Lower leg skin (tissue), 4 donors: Measurements from ENCODE around the gene HYAL1. TPM values are rescaled to one million over a fixed set of nuclear protein-coding genes. Genes with fewer than 3 reads are reported as not detected.
A peak's percentile ranks its signal among the peaks of the same experiment; 100 is the strongest.
"Not testable (repeated sequence)": the region's sequence is repeated elsewhere in the genome, so short reads cannot be mapped to it uniquely, and the experiment has no call there.

Experiments used
- DNase-seq, 2 donors: peaks; one replicate each; pipeline ENCODE4 v3.0.0-alpha.2; 2019; ENCODE audit warnings: low spot score in 2 of 2
- H3K4me3 ChIP-seq: fragments of 200-600 bp; sonication (generic); 2 replicates; pipeline ENCODE4 v1.5.1; 2017; ENCODE audit warnings: mild to moderate bottlenecking, low read depth; ENCODE audit not compliant: poor library complexity, severe bottlenecking
- POLR2A ChIP-seq, 2 donors: fragments of 450-650 bp; IDR thresholded peaks; one replicate each; pipeline ENCODE4 v1.6.1; 2016 to 2017; ENCODE audit warnings: antibody characterized with exemption in 2 of 2, mild to moderate bottlenecking in 1 of 2, moderate library complexity in 1 of 2
- WGBS, 2 donors: methylation state at CpG; one replicate each; pipeline ENCODE4 v1.1.5; 2018; 5-methylcytosine and 5-hydroxymethylcytosine counted together
- intact Hi-C: fragments of 100-400 bp; cut with DNase I; formaldehyde crosslinking; loops from one replicate; pipeline ENCODE4 v1.15.0; 2023; ENCODE audit warnings: low total_unique reads
- total RNA-seq, 4 donors: library from RNA; depleted of rRNA; stranded (reverse); fragments of >200 nt; gene quantifications; one replicate each; pipeline ENCODE4 v1.1.0, GENCODE V29; 2016
- TF ChIP-seq, protein P1 (sequence below), 3 donors: fragments of 450-650 bp; IDR thresholded peaks; one replicate each; pipeline ENCODE4 v1.5.1; 2016; ENCODE audit warnings: antibody characterized with exemption in 3 of 3, mild to moderate bottlenecking in 3 of 3, moderate library complexity in 2 of 3

Gene HYAL1
- total RNA-seq, 4 donors from 2014 or later, result 16.7 to 35.5 (median 20.6) TPM

DNA sequence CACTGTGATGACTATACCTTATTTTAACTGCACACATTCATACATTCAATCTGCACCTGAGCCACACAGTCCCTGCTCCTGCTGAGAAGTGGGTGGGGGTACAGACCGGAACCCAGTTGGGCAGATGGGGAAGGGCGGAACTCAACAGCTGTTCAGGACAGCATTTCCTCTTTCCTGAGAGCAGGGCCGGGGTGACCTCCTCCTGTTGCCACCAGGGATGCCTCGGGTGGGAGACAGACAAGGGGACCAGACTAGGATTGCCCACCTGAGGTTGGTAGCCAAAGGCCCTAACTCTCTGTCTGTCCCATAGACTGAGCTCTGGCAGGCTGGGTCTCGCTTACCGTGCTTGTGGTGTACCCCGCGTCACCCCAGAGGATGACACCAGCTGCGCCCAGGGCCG, 15.2 kb upstream of the HYAL1 start:
- no peak overlapping the region for H3K4me3 ChIP-seq
- 71 to 75% methylated on average over 10 of the region's 10 CpGs for whole genome bisulfite sequencing, 2 donors
- no peak for TF ChIP-seq POLR2A (IDR thresholded peaks at IDR 0.05)
- TF ChIP-seq, protein P1, sequence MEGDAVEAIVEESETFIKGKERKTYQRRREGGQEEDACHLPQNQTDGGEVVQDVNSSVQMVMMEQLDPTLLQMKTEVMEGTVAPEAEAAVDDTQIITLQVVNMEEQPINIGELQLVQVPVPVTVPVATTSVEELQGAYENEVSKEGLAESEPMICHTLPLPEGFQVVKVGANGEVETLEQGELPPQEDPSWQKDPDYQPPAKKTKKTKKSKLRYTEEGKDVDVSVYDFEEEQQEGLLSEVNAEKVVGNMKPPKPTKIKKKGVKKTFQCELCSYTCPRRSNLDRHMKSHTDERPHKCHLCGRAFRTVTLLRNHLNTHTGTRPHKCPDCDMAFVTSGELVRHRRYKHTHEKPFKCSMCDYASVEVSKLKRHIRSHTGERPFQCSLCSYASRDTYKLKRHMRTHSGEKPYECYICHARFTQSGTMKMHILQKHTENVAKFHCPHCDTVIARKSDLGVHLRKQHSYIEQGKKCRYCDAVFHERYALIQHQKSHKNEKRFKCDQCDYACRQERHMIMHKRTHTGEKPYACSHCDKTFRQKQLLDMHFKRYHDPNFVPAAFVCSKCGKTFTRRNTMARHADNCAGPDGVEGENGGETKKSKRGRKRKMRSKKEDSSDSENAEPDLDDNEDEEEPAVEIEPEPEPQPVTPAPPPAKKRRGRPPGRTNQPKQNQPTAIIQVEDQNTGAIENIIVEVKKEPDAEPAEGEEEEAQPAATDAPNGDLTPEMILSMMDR (IDR thresholded peaks at IDR 0.05), result no peak
- intact Hi-C loops, result no loop called here
- DNase-seq, result no peak

DNA sequence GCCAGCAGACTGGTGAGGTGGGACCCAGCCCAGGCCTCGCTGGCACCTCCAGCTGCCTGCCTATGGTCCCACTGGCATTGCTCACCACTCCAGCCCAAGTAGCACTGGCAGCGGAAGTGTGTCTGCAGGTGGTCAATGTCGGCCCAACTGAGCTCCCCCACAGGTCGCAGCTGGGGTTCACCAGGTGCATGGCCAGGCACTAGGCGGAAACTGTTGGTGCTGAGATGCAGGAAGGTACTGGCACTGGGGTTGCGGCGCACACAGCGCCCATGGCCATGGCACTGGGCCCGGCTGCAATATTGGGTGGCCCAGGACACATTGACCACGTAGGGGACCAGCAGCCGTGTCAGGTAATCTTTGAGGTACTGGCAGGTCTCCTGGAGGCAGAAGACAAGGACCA, 14.8 kb upstream of the HYAL1 start:
- no peak for DNase-seq
- 76 to 82% methylated on average over 7 to 9 of the region's 11 CpGs for WGBS, 2 donors
- intact Hi-C loops, result no loop called here
- TF ChIP-seq, protein P1 (IDR thresholded peaks at IDR 0.05), result no peak
- no peak for TF ChIP-seq POLR2A (IDR thresholded peaks at IDR 0.05)
- H3K4me3 ChIP-seq, result no peak overlapping the region

DNA sequence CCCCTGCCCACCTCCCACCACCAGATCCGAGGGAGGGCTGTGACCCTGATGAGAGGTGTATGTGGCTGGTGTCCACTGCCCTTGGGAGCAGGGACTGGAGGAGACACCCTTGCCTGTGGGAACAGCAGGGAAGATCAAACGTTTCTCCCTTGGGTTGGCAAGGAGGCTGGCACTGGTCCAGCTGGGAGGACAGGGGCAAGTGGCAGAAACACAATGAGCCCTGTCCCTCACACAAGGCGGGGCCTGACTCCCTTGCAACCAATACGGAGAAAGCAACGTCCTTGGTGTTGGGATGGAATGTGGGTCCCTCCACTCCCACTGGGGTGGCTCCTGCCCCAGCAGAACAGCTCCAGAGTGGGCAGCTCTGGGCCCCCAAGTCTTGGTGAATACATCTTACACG, 13.9 kb upstream of the HYAL1 start:
- intact Hi-C loops, result no loop called here
- no peak overlapping the region for H3K4me3 ChIP-seq
- no peak for DNase-seq
- 39% methylated on average over 6 of the region's 6 CpGs for WGBS, 2 donors
- TF ChIP-seq, protein P1 (IDR thresholded peaks at IDR 0.05), result no peak
- TF ChIP-seq POLR2A (IDR thresholded peaks at IDR 0.05), result no peak

DNA sequence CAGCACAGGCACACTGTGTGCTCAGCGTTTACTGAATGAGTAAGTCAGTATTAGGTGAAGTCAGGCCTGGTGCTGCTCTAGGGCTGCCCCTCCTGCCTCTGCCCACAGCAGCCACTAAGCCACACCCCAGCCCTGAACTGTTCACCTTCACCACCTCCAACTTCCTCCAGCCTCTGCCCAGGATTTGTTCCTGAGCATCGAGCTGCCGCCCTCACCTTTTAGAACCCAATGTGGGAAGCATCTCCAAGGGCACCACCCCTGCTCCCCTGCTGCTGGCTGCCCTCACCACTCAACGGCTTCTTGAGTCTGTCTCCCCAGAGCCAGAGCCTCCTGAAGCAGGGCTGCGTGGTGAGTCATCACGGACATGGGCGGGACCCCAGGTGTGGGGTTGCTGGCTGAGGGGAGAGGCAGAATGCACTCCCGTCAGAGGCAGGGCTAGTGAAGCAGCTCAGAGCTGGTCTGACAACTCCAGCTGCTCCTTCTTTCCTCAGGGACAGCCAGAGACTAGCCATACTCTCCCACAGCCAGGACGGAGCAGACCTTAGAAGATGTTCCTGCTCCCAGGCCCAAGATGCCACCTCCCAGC, 13.4 kb upstream of the HYAL1 start:
- DNase-seq, result peak; percentile 84 to 93
- no peak for TF ChIP-seq POLR2A (IDR thresholded peaks at IDR 0.05)
- TF ChIP-seq, protein P1 (IDR thresholded peaks at IDR 0.05), result no peak
- intact Hi-C loops, result no loop called here
- no peak overlapping the region for H3K4me3 ChIP-seq
- 34 to 42% methylated on average over 9 of the region's 9 CpGs for WGBS, 2 donors

DNA sequence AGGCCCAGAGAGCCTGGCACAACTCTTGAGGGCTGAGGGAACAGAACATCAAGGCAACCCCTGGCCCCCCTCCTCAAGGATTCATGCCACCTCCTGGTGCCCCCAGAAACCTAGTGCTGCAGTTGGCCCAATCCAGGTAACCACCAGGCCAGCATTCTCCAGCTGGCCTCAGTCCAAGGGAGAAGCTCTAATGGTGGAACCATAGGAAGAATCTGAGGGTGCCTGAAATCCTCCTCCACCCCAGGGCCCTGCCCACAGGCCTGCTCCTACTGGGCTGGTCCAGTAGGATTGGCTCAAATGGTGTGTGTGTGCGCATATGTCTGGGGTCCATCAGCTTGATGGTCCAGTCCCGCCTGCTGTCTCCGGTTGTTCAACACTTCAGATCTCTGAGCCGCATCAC, 11.4 kb upstream of the HYAL1 start:
- no peak for DNase-seq
- no peak overlapping the region for H3K4me3 ChIP-seq
- 93 to 95% methylated on average over 4 of the region's 4 CpGs for WGBS, 2 donors
- TF ChIP-seq POLR2A (IDR thresholded peaks at IDR 0.05), result no peak
- TF ChIP-seq, protein P1 (IDR thresholded peaks at IDR 0.05), result no peak
- intact Hi-C loops, result no loop called here

DNA sequence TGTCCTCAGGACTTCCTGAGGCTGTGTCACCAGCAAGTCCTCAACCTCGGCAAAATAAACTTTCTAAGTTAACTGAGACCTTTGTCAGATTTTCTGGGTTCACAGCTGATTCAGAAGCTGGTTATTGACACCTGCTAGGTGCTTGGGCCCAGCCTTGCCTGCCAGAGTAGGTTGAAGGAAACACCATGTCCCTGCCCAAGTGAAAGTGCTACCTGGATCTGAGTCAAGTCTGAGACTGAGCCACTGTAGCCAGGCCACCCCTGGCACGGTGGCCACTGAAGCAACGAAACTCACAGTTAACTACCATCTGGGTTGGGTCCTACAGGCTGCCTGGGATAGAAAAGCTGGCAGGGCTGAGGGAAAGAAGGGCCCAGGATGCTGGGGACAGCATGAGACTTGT, 11.0 kb upstream of the HYAL1 start:
- 58% methylated on average over 3 of the region's 3 CpGs for WGBS, 2 donors
- TF ChIP-seq POLR2A (IDR thresholded peaks at IDR 0.05), result no peak
- TF ChIP-seq, protein P1 (IDR thresholded peaks at IDR 0.05), result no peak
- intact Hi-C loops, result no loop called here
- no peak for DNase-seq
- H3K4me3 ChIP-seq, result no peak overlapping the region

DNA sequence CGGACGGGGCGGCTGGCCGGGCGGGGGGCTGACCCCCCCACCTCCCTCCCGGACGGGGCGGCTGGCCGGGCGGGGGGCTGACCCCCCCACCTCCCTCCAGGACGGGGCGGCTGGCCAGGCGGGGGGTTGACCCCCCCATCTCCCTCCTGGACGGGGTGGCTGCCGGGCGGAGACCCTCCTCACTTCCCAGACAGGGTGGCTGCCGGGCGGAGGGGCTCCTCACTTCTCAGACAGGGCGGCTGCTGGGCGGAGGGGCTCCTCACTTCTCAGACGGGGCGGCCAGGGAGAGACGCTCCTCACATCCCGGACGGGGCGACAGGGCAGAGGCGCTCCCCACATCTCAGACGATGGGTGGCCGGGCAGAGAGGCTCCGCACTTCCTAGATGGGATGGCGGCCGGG, 8.7 kb upstream of the HYAL1 start:
- intact Hi-C loops, DNase-seq: not testable (repeated sequence)
- 66 to 82% methylated on average over 7 to 13 of the region's 32 CpGs for WGBS, 2 donors
- H3K4me3 ChIP-seq, result peak overlapping the region; percentile 3
